Activated naive CD4-positive, alpha-beta T cell treated with anti-CD3 and anti-CD28 coated beads for 36 hours (primary cell): ENCODE results near the gene TMEM98. TPM values are rescaled to one million over a fixed set of nuclear protein-coding genes. Genes with fewer than 3 reads are reported as not detected.
"Not testable (repeated sequence)": the region's sequence is repeated elsewhere in the genome, so short reads cannot be mapped to it uniquely, and the experiment has no call there.

Experiments
- CTCF ChIA-PET: fragments of 350-600 bp; sonication (Branson Sonifier 250); formaldehyde crosslinking; loops from one replicate; lab custom pipeline; 2021; ENCODE audit warnings: antibody characterized with exemption; lab: Charles Lee
- DNase-seq: peaks from one replicate; pipeline ENCODE4 v3.0.0-alpha.2; 2020
- H3K27ac Mint-ChIP-seq: one replicate; pipeline ENCODE4 v1.8.0; 2021; ENCODE audit warnings: mild to moderate bottlenecking, mixed read lengths
- H3K27me3 Mint-ChIP-seq: one replicate; pipeline ENCODE4 v1.8.0; 2021; ENCODE audit warnings: low read depth, mixed read lengths
- H3K36me3 Mint-ChIP-seq: one replicate; pipeline ENCODE4 v1.8.0; 2021; ENCODE audit warnings: low read depth, mixed read lengths
- H3K4me1 Mint-ChIP-seq: one replicate; pipeline ENCODE4 v1.8.0; 2021; ENCODE audit warnings: low read depth, mixed read lengths
- H3K4me3 Mint-ChIP-seq: one replicate; pipeline ENCODE4 v1.8.0; 2021; ENCODE audit warnings: mild to moderate bottlenecking, moderate library complexity, mixed read lengths
- H3K9me3 Mint-ChIP-seq: one replicate; pipeline ENCODE4 v1.8.0; 2021; ENCODE audit warnings: mixed read lengths
- intact Hi-C: fragments of 100-400 bp; cut with micrococcal nuclease; formaldehyde crosslinking; loops from one replicate; pipeline ENCODE4 v1.15.1; 2023
- total RNA-seq, 2 experiments: library from RNA; stranded (reverse); gene quantifications; one replicate each; pipeline ENCODE4 v1.2.3, GENCODE V29; 2021

The TMEM98 gene
- total RNA-seq, 2 experiments from 2014 or later = not detected

GRCh38 chr17:32970281-32970680, 42.3 kb downstream of the TMEM98 start:
- no peak for DNase-seq
- H3K36me3 Mint-ChIP-seq = no peaks in the 10 kb centered on the region
- peaks cover 12% of the 10 kb centered on the region for H3K27me3 Mint-ChIP-seq
- peaks cover 7% of the 10 kb centered on the region for H3K4me1 Mint-ChIP-seq
- no peak overlapping the region for H3K4me3 Mint-ChIP-seq
- no peak overlapping the region for H3K27ac Mint-ChIP-seq
- CTCF ChIA-PET = no interaction called here
- H3K9me3 Mint-ChIP-seq = peaks cover 2% of the 10 kb centered on the region
- intact Hi-C loops = no loop called here

- Mint-ChIP-seq H3K27me3 (peaks cover 6% of the 10 kb centered on the region), H3K36me3 (no peaks in the 10 kb centered on the region), H3K4me3 (no peak overlapping the region), H3K4me1 (peaks cover 7% of the 10 kb centered on the region), H3K27ac (no peak overlapping the region), H3K9me3 (peaks cover 2% of the 10 kb centered on the region)
- CTCF ChIA-PET = interaction anchor here (0.9 to 1.3 kb wide), 2 partner anchors 29 to 35 kb away, joined by 3 to 4 read pairs; no protein-coding TSS in a partner anchor
- DNase-seq = peak; percentile 59
- intact Hi-C loops = no loop called here
These were observed 43.2 kb downstream of the TMEM98 start for GRCh38 chr17:32971171-32971570.

- no peak for DNase-seq
- CTCF ChIA-PET = interaction anchor here (1.0 kb wide), 1 partner anchor 30 kb away, joined by 3 read pairs; no protein-coding TSS in a partner anchor
- Mint-ChIP-seq H3K27me3 (peaks cover 3% of the 10 kb centered on the region), H3K4me1 (peaks cover 3% of the 10 kb centered on the region), H3K4me3 (no peak overlapping the region), H3K36me3 (no peaks in the 10 kb centered on the region), H3K27ac (no peak overlapping the region), H3K9me3 (no peaks in the 10 kb centered on the region)
- intact Hi-C loops = no loop called here
These were observed 48.2 kb downstream of the TMEM98 start for GRCh38 chr17:32976131-32976530.

GRCh38 chr17:32976605-32977004, 48.7 kb downstream of the TMEM98 start:
- CTCF ChIA-PET = interaction anchor here (1.0 kb wide), 1 partner anchor 30 kb away, joined by 3 read pairs; no protein-coding TSS in a partner anchor
- intact Hi-C loops = no loop called here
- DNase-seq = no peak
- H3K36me3 Mint-ChIP-seq = no peaks in the 10 kb centered on the region
- no peak overlapping the region for H3K27ac Mint-ChIP-seq
- peaks cover under 1% of the 10 kb centered on the region for H3K9me3 Mint-ChIP-seq
- H3K4me3 Mint-ChIP-seq = no peak overlapping the region
- no peaks in the 10 kb centered on the region for H3K4me1 Mint-ChIP-seq
- peaks cover 3% of the 10 kb centered on the region for H3K27me3 Mint-ChIP-seq

GRCh38 chr17:32980230-32980629, 52.3 kb downstream of the TMEM98 start:
- Mint-ChIP-seq H3K27ac (no peak overlapping the region), H3K36me3 (no peaks in the 10 kb centered on the region), H3K4me3 (no peak overlapping the region), H3K27me3 (peaks cover 7% of the 10 kb centered on the region), H3K9me3 (peaks cover 9% of the 10 kb centered on the region), H3K4me1 (no peaks in the 10 kb centered on the region)
- DNase-seq = no peak
- CTCF ChIA-PET = no interaction called here
- intact Hi-C loops = no loop called here

- H3K4me1 Mint-ChIP-seq, H3K4me3 Mint-ChIP-seq, intact Hi-C loops, CTCF ChIA-PET, H3K36me3 Mint-ChIP-seq, H3K9me3 Mint-ChIP-seq, H3K27ac Mint-ChIP-seq, DNase-seq: not testable (repeated sequence)
- H3K27me3 Mint-ChIP-seq = peaks cover 10% of the 10 kb centered on the region
These were observed 53.7 kb downstream of the TMEM98 start for GRCh38 chr17:32981611-32982010.

GRCh38 chr17:32985050-32985756, 57.2 kb downstream of the TMEM98 start:
- H3K27ac Mint-ChIP-seq = no peak overlapping the region
- no peak for DNase-seq
- H3K4me3 Mint-ChIP-seq = no peak overlapping the region
- H3K9me3 Mint-ChIP-seq = peaks cover 21% of the 10 kb centered on the region
- CTCF ChIA-PET = interaction anchor here (1.3 kb wide), 1 partner anchor 13 kb away, joined by 3 read pairs; no protein-coding TSS in a partner anchor
- intact Hi-C loops = no loop called here
- H3K4me1 Mint-ChIP-seq = no peaks in the 10 kb centered on the region
- peaks cover 9% of the 10 kb centered on the region for H3K27me3 Mint-ChIP-seq
- H3K36me3 Mint-ChIP-seq = no peaks in the 10 kb centered on the region

GRCh38 chr17:32987453-32987805, 59.5 kb downstream of the TMEM98 start:
- H3K4me1 Mint-ChIP-seq, DNase-seq, H3K4me3 Mint-ChIP-seq, H3K36me3 Mint-ChIP-seq, intact Hi-C loops, H3K27me3 Mint-ChIP-seq, H3K27ac Mint-ChIP-seq: not testable (repeated sequence)
- CTCF ChIA-PET = interaction anchor here (2.2 kb wide), 1 partner anchor 11 kb away, joined by 8 read pairs; no protein-coding TSS in a partner anchor
- H3K9me3 Mint-ChIP-seq = peaks cover 12% of the 10 kb centered on the region

GRCh38 chr17:32987868-32988267, 59.9 kb downstream of the TMEM98 start:
- H3K36me3 Mint-ChIP-seq, H3K27me3 Mint-ChIP-seq, intact Hi-C loops, H3K4me3 Mint-ChIP-seq, H3K27ac Mint-ChIP-seq, DNase-seq, H3K4me1 Mint-ChIP-seq: not testable (repeated sequence)
- H3K9me3 Mint-ChIP-seq = peaks cover 11% of the 10 kb centered on the region
- CTCF ChIA-PET = interaction anchor here (2.2 kb wide), 1 partner anchor 11 kb away, joined by 8 read pairs; no protein-coding TSS in a partner anchor

- Mint-ChIP-seq H3K27me3 (peaks cover 9% of the 10 kb centered on the region), H3K36me3 (no peaks in the 10 kb centered on the region), H3K4me1 (no peaks in the 10 kb centered on the region), H3K4me3 (no peak overlapping the region), H3K9me3 (peaks cover 11% of the 10 kb centered on the region), H3K27ac (no peak overlapping the region)
- DNase-seq = no peak
- CTCF ChIA-PET = interaction anchor here (2.2 kb wide), 1 partner anchor 10 kb away, joined by 8 read pairs; no protein-coding TSS in a partner anchor
- intact Hi-C loops = no loop called here
These were observed 60.6 kb downstream of the TMEM98 start for GRCh38 chr17:32988481-32989101.

GRCh38 chr17:32992321-32993033, 64.5 kb downstream of the TMEM98 start:
- H3K4me3 Mint-ChIP-seq = no peak overlapping the region
- peaks cover 5% of the 10 kb centered on the region for H3K27me3 Mint-ChIP-seq
- no peaks in the 10 kb centered on the region for H3K36me3 Mint-ChIP-seq
- intact Hi-C loops = no loop called here
- no peak overlapping the region for H3K27ac Mint-ChIP-seq
- no peak for DNase-seq
- H3K9me3 Mint-ChIP-seq = peaks cover 11% of the 10 kb centered on the region
- H3K4me1 Mint-ChIP-seq = no peaks in the 10 kb centered on the region
- CTCF ChIA-PET = no interaction called here

- Mint-ChIP-seq H3K9me3 (peaks cover 1% of the 10 kb centered on the region), H3K27ac (no peak overlapping the region), H3K36me3 (no peaks in the 10 kb centered on the region), H3K27me3 (peaks cover 14% of the 10 kb centered on the region), H3K4me1 (peaks cover 4% of the 10 kb centered on the region), H3K4me3 (no peak overlapping the region)
- CTCF ChIA-PET = no interaction called here
- intact Hi-C loops = no loop called here
- no peak for DNase-seq
These were observed 66.0 kb downstream of the TMEM98 start for GRCh38 chr17:32993977-32994376.
